ENCODE measurements around the gene HOXD3. TPM values are rescaled to one million over a fixed set of nuclear protein-coding genes. Genes with fewer than 3 reads are reported as not detected.

Gene HOXD3
- total and polyA plus RNA-seq, 9 of the 15 experiments (the other 6 are each of a cell fraction or from before 2014, with no cell fraction given): not detected

GRCh38 chr2:176159663-176160250 lies 2.6 kb downstream of the HOXD3 start:
- peaks cover 0 to 22% of the 10 kb centered on the region in 2 experiments; a peak in 2 of 5 replicates for H3K4me1 ChIP-seq (replicated peaks in 1 of 2; ENCODE audit: control insufficient read depth in 2 of 2, insufficient read depth in 2 of 2, low read length in 2 of 2)
- H3K27ac ChIP-seq (ENCODE audit: extremely low read depth, low read depth, low read length): no peak overlapping the region
- no peak overlapping the region for H3K4me3 ChIP-seq
- no peaks in the 10 kb centered on the region for H3K9me1 ChIP-seq (ENCODE audit: control insufficient read depth, insufficient read depth, low read length)
- no peak overlapping the region for H3K9ac ChIP-seq (ENCODE audit: insufficient read depth in 1 of 2, low read depth in 2 of 2, low read length in 2 of 2)
- no peaks in the 10 kb centered on the region for H3K36me3 ChIP-seq (ENCODE audit: control insufficient read depth, insufficient read depth, low read length)
- WGBS (ENCODE audit: insufficient coverage, low coverage, missing lambda C conversion rate): 5% methylated on average over 44 of the region's 44 CpGs
- DNase-seq (ENCODE audit: extremely low read depth in 1 of 4, low spot score in 3 of 4) (no peak), FAIRE-seq (no peak), ATAC-seq (no peak)
- H4K20me1 ChIP-seq (replicated peaks; ENCODE audit: control insufficient read depth, insufficient read depth, low read length): peaks cover 8% of the 10 kb centered on the region
- in situ Hi-C loops (cut with MboI): no loop called here
- TF ChIP-seq DNMT1 (IDR thresholded peaks at IDR 0.05) (no peak), CBX2 (IDR thresholded peaks at IDR 0.05; ENCODE audit: insufficient read depth, low read length, poor library complexity, severe bottlenecking) (peak; percentile 10)
- H2AFZ ChIP-seq (ENCODE audit: low read depth, low read length): no peak overlapping the region
- intact Hi-C loops (cut with micrococcal nuclease): no loop called here
- no peaks in the 10 kb centered on the region for H3K79me2 ChIP-seq (ENCODE audit: control insufficient read depth, insufficient read depth, low read length)
- no peaks in the 10 kb centered on the region for H3K9me3 ChIP-seq (replicated peaks; ENCODE audit: control insufficient read depth, insufficient read depth, low read depth, low read length)
- no TSS peak for BruUV-seq (replicated peaks)
- ChIA-PET CTCF (ENCODE audit: low intra/inter-chr PET ratio) (no interaction called here), POLR2A (interaction anchor here (0.7 to 1.2 kb wide), 2 partner anchors 21 to 66 kb away, joined by 3 read pairs; no protein-coding TSS in a partner anchor)
- H3K4me2 ChIP-seq (ENCODE audit: insufficient read depth, low read length): no peak overlapping the region
- H3K27me3 ChIP-seq (ENCODE audit: control insufficient read depth in 2 of 2, insufficient read depth in 2 of 2, low read length in 2 of 2): peaks cover 76 to 86% of the 10 kb centered on the region in 2 experiments

- no peak for FAIRE-seq
- ChIA-PET POLR2A (interaction anchor here (0.7 to 1.2 kb wide), 3 partner anchors 21 to 65 kb away, joined by 3 read pairs; no protein-coding TSS in a partner anchor), CTCF (ENCODE audit: low intra/inter-chr PET ratio) (no interaction called here)
- intact Hi-C loops (cut with micrococcal nuclease) (no loop called here), in situ Hi-C loops (cut with MboI) (no loop called here)
- TF ChIP-seq USF2 (CRISPR knock-in tag; IDR thresholded peaks at IDR 0.05) (0 out of 2 replicates have a peak, but pooled peaks have one; percentile 9), NONO (IDR thresholded peaks at IDR 0.05; ENCODE audit: low read depth in 2 of 2, low read length in 1 of 2) (no peak)
- Histone ChIP-seq H3K79me2 (ENCODE audit: control insufficient read depth, insufficient read depth, low read length) (no peaks in the 10 kb centered on the region), H4K20me1 (replicated peaks; ENCODE audit: control insufficient read depth, insufficient read depth, low read length) (peaks cover 8% of the 10 kb centered on the region), H3K9ac (ENCODE audit: insufficient read depth in 1 of 2, low read depth in 2 of 2, low read length in 2 of 2) (no peak overlapping the region), H3K9me3 (replicated peaks; ENCODE audit: control insufficient read depth, insufficient read depth, low read depth, low read length) (no peaks in the 10 kb centered on the region), H2AFZ (ENCODE audit: low read depth, low read length) (no peak overlapping the region), H3K27me3 (ENCODE audit: control insufficient read depth in 2 of 2, insufficient read depth in 2 of 2, low read length in 2 of 2) (peaks cover 78 to 90% of the 10 kb centered on the region in 2 experiments), H3K27ac (ENCODE audit: extremely low read depth, low read depth, low read length) (no peak overlapping the region), H3K36me3 (ENCODE audit: control insufficient read depth, insufficient read depth, low read length) (no peaks in the 10 kb centered on the region), H3K4me1 (replicated peaks in 1 of 2; ENCODE audit: control insufficient read depth in 2 of 2, insufficient read depth in 2 of 2, low read length in 2 of 2) (peaks cover 0 to 28% of the 10 kb centered on the region in 2 experiments; a peak in 3 of 5 replicates), H3K4me2 (ENCODE audit: insufficient read depth, low read length) (no peak overlapping the region), H3K9me1 (ENCODE audit: control insufficient read depth, insufficient read depth, low read length) (no peaks in the 10 kb centered on the region), H3K4me3 (no peak overlapping the region)
- ATAC-seq: no peak
- WGBS (ENCODE audit: insufficient coverage, low coverage, missing lambda C conversion rate): 10% methylated on average over 47 of the region's 50 CpGs
- DNase-seq (ENCODE audit: extremely low read depth in 1 of 4, low spot score in 3 of 4): no peak
- BruUV-seq (replicated peaks): no TSS peak
These were observed 3.3 kb downstream of the HOXD3 start for GRCh38 chr2:176160251-176160985.

Data from K562 (cell line).